A673 (cell line): ENCODE measurements around the gene BROX.

Source experiments
- CTCF ChIP-seq: fragments of 300-800, 200-600 bp; sonication (generic); conservative IDR thresholded peaks from 2 replicates; pipeline ENCODE4 v1.5.1; 2017; ENCODE audit warnings: low read depth, mild to moderate bottlenecking, antibody characterized with exemption, low read length, moderate library complexity, mixed read lengths
- EZH2 ChIP-seq: fragments of 200-600 bp; sonication (generic); IDR thresholded peaks from 2 replicates; pipeline ENCODE4 v1.6.1; 2017; ENCODE audit warnings: borderline replicate concordance, low read depth, mild to moderate bottlenecking, mixed read lengths, antibody characterized with exemption, low read length; ENCODE audit not compliant: poor library complexity, severe bottlenecking

GRCh38 chr1:222757646-222758268 is 45.4 kb downstream of the BROX start:
- no peak for TF ChIP-seq CTCF
- no peak for TF ChIP-seq EZH2
